ENCODE results near the gene PCDHGA11.

- no peak for TF ChIP-seq PKNOX1 (IDR thresholded peaks at IDR 0.05)
- no peak for TF ChIP-seq CTCF (IDR thresholded peaks at IDR 0.05 in 2 of 3, conservative IDR thresholded peaks at IDR 0.05 in 1 of 3; ENCODE audit: control insufficient read depth in 2 of 3, extremely low read depth in 1 of 3, insufficient read depth in 1 of 3, low read depth in 3 of 3, low read length in 3 of 3)
- TF ChIP-seq MTA3 (IDR thresholded peaks at IDR 0.05; ENCODE audit: borderline replicate concordance, low read length) = no peak
- TF ChIP-seq EP300 (IDR thresholded peaks at IDR 0.05; ENCODE audit: borderline replicate concordance in 1 of 2, control insufficient read depth in 1 of 2, low read depth in 2 of 2, low read length in 2 of 2) = no peak
- TF ChIP-seq NFYA (IDR thresholded peaks at IDR 0.05; ENCODE audit: borderline replicate concordance, low read depth, low read length) = no peak
- TF ChIP-seq REST (IDR thresholded peaks at IDR 0.05; ENCODE audit: low read depth, low read length) = no peak
- no peak for TF ChIP-seq BCL3 (IDR thresholded peaks at IDR 0.05; ENCODE audit: borderline replicate concordance, insufficient read depth, low read depth, low read length, poor library complexity, severe bottlenecking)
Measured at GRCh38 chr5:141399555-141400258, 21.1 kb upstream of the PCDHGA11 start.
